Vagina (tissue), 2 donors: ENCODE measurements around the gene IRAK1. TPM values are rescaled to one million over a fixed set of nuclear protein-coding genes. Genes with fewer than 3 reads are reported as not detected.
"Not testable (repeated sequence)": the region's sequence is repeated elsewhere in the genome, so short reads cannot be mapped to it uniquely, and the experiment has no call there.

Experiments used
- DNase-seq, 2 donors: peaks; one replicate each; pipeline ENCODE4 v3.0.0-alpha.2; 2017; ENCODE audit errors: extremely low spot score in 2 of 2
- H3K27ac ChIP-seq: fragments of 200-600 bp; sonication (generic); one replicate; pipeline ENCODE4 v1.5.1; 2019
- H3K27me3 ChIP-seq: fragments of 200-600 bp; sonication (generic); one replicate; pipeline ENCODE4 v1.5.1; 2019
- H3K36me3 ChIP-seq, 2 donors: fragments of 200-600 bp; sonication (generic); one replicate each; pipeline ENCODE4 v1.5.1; 2017 to 2019
- H3K4me1 ChIP-seq: fragments of 200-600 bp; sonication (generic); one replicate; pipeline ENCODE4 v1.5.1; 2019
- H3K4me3 ChIP-seq, 2 donors: fragments of 200-600 bp; sonication (generic); 1 replicate in 1 of 2; 2 replicates in 1 of 2; pipeline ENCODE4 v1.5.1; 2016 to 2019
- H3K9me3 ChIP-seq: fragments of 200-600 bp; sonication (generic); one replicate; pipeline ENCODE4 v1.5.1; 2019
- CTCF ChIP-seq, 3 experiments: fragments of 450-650 bp in 2 of 3; fragments of 200-600 bp in 1 of 3; sonication (generic) in 1 of 3; IDR thresholded peaks; one replicate each; pipeline ENCODE4 v1.5.1; 2017 to 2019; ENCODE audit warnings: antibody characterized with exemption in 3 of 3, mild to moderate bottlenecking in 2 of 3, moderate library complexity in 2 of 3
- POLR2A ChIP-seq, 2 donors: fragments of 450-650 bp; IDR thresholded peaks; one replicate each; pipeline ENCODE4 v1.6.1; 2017; ENCODE audit warnings: antibody characterized with exemption in 2 of 2, mild to moderate bottlenecking in 2 of 2, moderate library complexity in 2 of 2
- POLR2AphosphoS5 ChIP-seq, 2 donors: sonication (generic); formaldehyde crosslinking; IDR thresholded peaks; one replicate each; pipeline ENCODE4 v1.9.0; 2017; ENCODE audit warnings: antibody characterized with exemption in 2 of 2, mild to moderate bottlenecking in 2 of 2, low read depth in 1 of 2; ENCODE audit not compliant: insufficient read depth in 1 of 2
- intact Hi-C: fragments of 100-400 bp; cut with DNase I; formaldehyde crosslinking; loops from one replicate; pipeline ENCODE4 v1.15.1; 2023
- total RNA-seq: library from RNA; depleted of rRNA; stranded (reverse); fragments of >200 nt; gene quantifications from one replicate; pipeline ENCODE4 v1.2.3, GENCODE V29; 2016

Gene IRAK1
- total RNA-seq, 1 donor from 2014 or later: 46.7 TPM

- Histone ChIP-seq H3K27me3 (no peaks in the 10 kb centered on the region), H3K27ac (no peak overlapping the region)
- intact Hi-C loops: no loop called here
Measured at GRCh38 chrX:153995504-153995903, 24.2 kb downstream of the IRAK1 start.

GRCh38 chrX:153994398-153994797, 25.3 kb downstream of the IRAK1 start:
- intact Hi-C loops, H3K4me3 ChIP-seq, H3K27ac ChIP-seq, H3K36me3 ChIP-seq, DNase-seq, H3K9me3 ChIP-seq, H3K27me3 ChIP-seq, H3K4me1 ChIP-seq: not testable (repeated sequence)

More at GRCh38 chrX:153995504-153995903, 24.2 kb downstream of the IRAK1 start:
- TF ChIP-seq CTCF (IDR thresholded peaks at IDR 0.05): no peak
- no peak for TF ChIP-seq POLR2AphosphoS5 (IDR thresholded peaks at IDR 0.05; ENCODE audit: insufficient read depth in 1 of 2, low read depth in 1 of 2)
- no peak for TF ChIP-seq POLR2A (IDR thresholded peaks at IDR 0.05)
- Histone ChIP-seq H3K36me3 (no peaks in the 10 kb centered on the region), H3K9me3 (no peaks in the 10 kb centered on the region), H3K4me3 (no peak overlapping the region), H3K4me1 (no peaks in the 10 kb centered on the region)
- DNase-seq: no peak

GRCh38 chrX:153993978-153994377, 25.7 kb downstream of the IRAK1 start:
- H3K9me3 ChIP-seq: no peaks in the 10 kb centered on the region
- intact Hi-C loops: no loop called here
- no peak for DNase-seq

GRCh38 chrX:153993079-153993478, 26.6 kb downstream of the IRAK1 start:
- Histone ChIP-seq H3K9me3 (no peaks in the 10 kb centered on the region), H3K4me3 (no peak overlapping the region), H3K27ac (no peak overlapping the region), H3K36me3 (no peaks in the 10 kb centered on the region), H3K4me1 (no peaks in the 10 kb centered on the region), H3K27me3 (no peaks in the 10 kb centered on the region)
- no peak for DNase-seq
- intact Hi-C loops: no loop called here
- TF ChIP-seq POLR2A (IDR thresholded peaks at IDR 0.05) (no peak), CTCF (IDR thresholded peaks at IDR 0.05) (no peak), POLR2AphosphoS5 (IDR thresholded peaks at IDR 0.05; ENCODE audit: insufficient read depth in 1 of 2, low read depth in 1 of 2) (no peak)

More at GRCh38 chrX:153993978-153994377, 25.7 kb downstream of the IRAK1 start:
- H3K36me3 ChIP-seq: no peaks in the 10 kb centered on the region
- H3K4me3 ChIP-seq: no peak overlapping the region
- TF ChIP-seq CTCF (IDR thresholded peaks at IDR 0.05) (no peak), POLR2AphosphoS5 (IDR thresholded peaks at IDR 0.05; ENCODE audit: insufficient read depth in 1 of 2, low read depth in 1 of 2) (no peak), POLR2A (IDR thresholded peaks at IDR 0.05) (no peak)
- no peaks in the 10 kb centered on the region for H3K4me1 ChIP-seq
- H3K27ac ChIP-seq: no peak overlapping the region
- H3K27me3 ChIP-seq: no peaks in the 10 kb centered on the region

- no peaks in the 10 kb centered on the region for H3K27me3 ChIP-seq
- no peak for DNase-seq
- H3K4me3 ChIP-seq: no peak overlapping the region
- H3K27ac ChIP-seq: no peak overlapping the region
- TF ChIP-seq POLR2A (IDR thresholded peaks at IDR 0.05): no peak
- H3K36me3 ChIP-seq: no peaks in the 10 kb centered on the region
- no peaks in the 10 kb centered on the region for H3K9me3 ChIP-seq
- intact Hi-C loops: no loop called here
- no peaks in the 10 kb centered on the region for H3K4me1 ChIP-seq
Measured at GRCh38 chrX:153992180-153992579, 27.5 kb downstream of the IRAK1 start.

- intact Hi-C loops: no loop called here
- DNase-seq: no peak
- no peaks in the 10 kb centered on the region for H3K9me3 ChIP-seq
Measured at GRCh38 chrX:153991013-153991580, 28.6 kb downstream of the IRAK1 start.

More at GRCh38 chrX:153991013-153991580, 28.6 kb downstream of the IRAK1 start:
- Histone ChIP-seq H3K4me1 (no peaks in the 10 kb centered on the region), H3K36me3 (no peaks in the 10 kb centered on the region), H3K27ac (no peak overlapping the region), H3K4me3 (no peak overlapping the region), H3K27me3 (no peaks in the 10 kb centered on the region)
- TF ChIP-seq CTCF (IDR thresholded peaks at IDR 0.05): no peak
- TF ChIP-seq POLR2AphosphoS5 (IDR thresholded peaks at IDR 0.05; ENCODE audit: insufficient read depth in 1 of 2, low read depth in 1 of 2): no peak
- TF ChIP-seq POLR2A (IDR thresholded peaks at IDR 0.05): no peak
